HepG2 (cell line): ENCODE data around the gene NEU1. TPM values are rescaled to one million over a fixed set of nuclear protein-coding genes. Genes with fewer than 3 reads are reported as not detected.

ENCODE experiments used
- FIP1L1 ChIP-seq: fragments of 200-400 bp; formaldehyde crosslinking; IDR thresholded peaks from 2 replicates; pipeline ENCODE4 v1.6.1; 2018; ENCODE audit warnings: low read depth, mild to moderate bottlenecking, low read length, moderate library complexity, borderline replicate concordance; ENCODE audit not compliant: insufficient read depth
- FOXA1 ChIP-seq, 2 experiments: fragments of 450-650 bp in 1 of 2; sonication (generic) in 1 of 2; formaldehyde crosslinking in 1 of 2; IDR thresholded peaks; 2 replicates each; pipeline versions ENCODE4 v1.4.0 to v1.6.1; 2016 to 2020; ENCODE audit warnings: missing genetic modification reagents in 1 of 2
- FUBP1 ChIP-seq: sonication (generic); formaldehyde crosslinking; IDR thresholded peaks from 2 replicates; pipeline ENCODE4 v1.5.1; 2020; ENCODE audit warnings: missing genetic modification reagents, mild to moderate bottlenecking, borderline replicate concordance
- RNF219 ChIP-seq: sonication (generic); formaldehyde crosslinking; IDR thresholded peaks from 2 replicates; pipeline ENCODE4 v1.5.0; 2020; ENCODE audit warnings: mild to moderate bottlenecking, missing genetic modification reagents
- TEAD2 ChIP-seq: sonication (generic); formaldehyde crosslinking; IDR thresholded peaks from 2 replicates; pipeline ENCODE4 v1.9.0; 2021; ENCODE audit warnings: missing genetic modification reagents
- TSC22D2 ChIP-seq: sonication (generic); formaldehyde crosslinking; IDR thresholded peaks from 2 replicates; pipeline ENCODE4 v1.5.1; 2020; ENCODE audit warnings: missing genetic modification reagents, mild to moderate bottlenecking, borderline replicate concordance
- ZBTB39 ChIP-seq: sonication (generic); formaldehyde crosslinking; IDR thresholded peaks from 2 replicates; pipeline ENCODE4 v1.5.0; 2020; ENCODE audit warnings: missing genetic modification reagents
- ZMAT5 ChIP-seq: sonication (generic); formaldehyde crosslinking; IDR thresholded peaks from 2 replicates; pipeline ENCODE4 v1.5.0; 2020; ENCODE audit warnings: mild to moderate bottlenecking, low read depth, missing genetic modification reagents, borderline replicate concordance
- ZNF318 ChIP-seq: sonication (generic); formaldehyde crosslinking; IDR thresholded peaks from 2 replicates; pipeline ENCODE4 v1.4.0; 2020; ENCODE audit warnings: mild to moderate bottlenecking, missing genetic modification reagents
- ZNF605 ChIP-seq: sonication (generic); formaldehyde crosslinking; IDR thresholded peaks from 2 replicates; pipeline ENCODE4 v1.8.0; 2022; ENCODE audit warnings: mild to moderate bottlenecking, missing genetic modification reagents
- polyA plus RNA-seq, 8 experiments: library from polyadenylated mRNA; depleted of rRNA in 3 of 8; stranded (reverse) in 7 of 8; unstranded in 1 of 8; fragments of >200 nt; fragmentation: Illumina TruSeq in 4 of 8; extraction: Trizol in 4 of 8; gene quantifications; 2 replicates each; pipeline versions ENCODE4 v1.2.1 to v1.2.3, GENCODE V29; 2011 to 2016; ENCODE audit warnings: low read depth in 4 of 8, missing spikeins in 1 of 8, mixed read lengths in 1 of 8; ENCODE audit not compliant: insufficient read depth in 1 of 8
- total RNA-seq, 5 experiments: library from RNA; depleted of rRNA; stranded (reverse); fragments of >200 nt; fragmentation: Illumina TruSeq; extraction: Trizol; gene quantifications; 2 replicates each; pipeline ENCODE4 v1.2.3, GENCODE V29; 2016; ENCODE audit warnings: low read depth in 1 of 5

NEU1 gene
- total and polyA plus RNA-seq, 2 of the 13 experiments (the other 11 are each of a cell fraction or from before 2014, with no cell fraction given) = 215 to 297 TPM

- TF ChIP-seq ZNF318 (CRISPR knock-in tag) (no peak), ZNF605 (CRISPR knock-in tag) (peak; percentile 87), FIP1L1 (no peak), RNF219 (CRISPR knock-in tag) (peak; percentile 67; the same call in 1 of the 2 replicates), TEAD2 (CRISPR knock-in tag) (no peak), TSC22D2 (CRISPR knock-in tag) (peak; percentile 94; the same call in 1 of the 2 replicates), FUBP1 (CRISPR knock-in tag) (no peak), ZBTB39 (CRISPR knock-in tag) (no peak), ZMAT5 (no peak), FOXA1 (IDR thresholded peaks at IDR 0.05) (no peak), FOXA1 (CRISPR knock-in tag; IDR thresholded peaks at IDR 0.05) (no peak)
These were observed 35.1 kb downstream of the NEU1 start, which contains the start of gene HSPA1B (continued) for GRCh38 chr6:31827286-31828079.
